ENCODE data around the gene RBM43. TPM values are rescaled to one million over a fixed set of nuclear protein-coding genes. Genes with fewer than 3 reads are reported as not detected.

Gene RBM43
- total and polyA plus RNA-seq, 9 of the 15 experiments (the other 6 are each of a cell fraction or from before 2014, with no cell fraction given) = 1.3 to 6.9 (median 3.8) TPM

- no peak for TF ChIP-seq JUND (IDR thresholded peaks at IDR 0.05; ENCODE audit: borderline replicate concordance, low read depth, low read length)
- TF ChIP-seq JUND (tag; IDR thresholded peaks at IDR 0.05; ENCODE audit: borderline replicate concordance, low read depth, low read length) = no peak
- TF ChIP-seq MAFF (IDR thresholded peaks at IDR 0.05; ENCODE audit: low read length) = no peak
- TF ChIP-seq GABPB1 (CRISPR knock-in tag; IDR thresholded peaks at IDR 0.05) = no peak
- TF ChIP-seq CLOCK (CRISPR knock-in tag; IDR thresholded peaks at IDR 0.05; ENCODE audit: borderline replicate concordance) = no peak
Measured at GRCh38 chr2:151258121-151258520, 3.5 kb downstream of the RBM43 start (continued).

GRCh38 chr2:151252646-151253045 lies 9.0 kb downstream of the RBM43 start:
- H3K27me3 ChIP-seq (ENCODE audit: control insufficient read depth in 2 of 2, insufficient read depth in 2 of 2, low read length in 2 of 2) = no peaks in the 10 kb centered on the region
- no peak for FAIRE-seq
- H3K79me2 ChIP-seq (ENCODE audit: control insufficient read depth, insufficient read depth, low read length) = no peaks in the 10 kb centered on the region
- ChIA-PET CTCF (ENCODE audit: low intra/inter-chr PET ratio) (no interaction called here), POLR2A (interaction anchor here (2.2 kb wide), 1 partner anchor 8 kb away, joined by 13 read pairs; the partner anchor contains the start of gene RBM43)
- no peak for DNase-seq (ENCODE audit: extremely low read depth in 1 of 4, low spot score in 3 of 4)
- no peaks in the 10 kb centered on the region for H3K36me3 ChIP-seq (ENCODE audit: control insufficient read depth, insufficient read depth, low read length)
- no peaks in the 10 kb centered on the region for H3K4me1 ChIP-seq (replicated peaks in 1 of 2; ENCODE audit: control insufficient read depth in 2 of 2, insufficient read depth in 2 of 2, low read length in 2 of 2)
- no peak for ATAC-seq
- BruUV-seq (replicated peaks) = no TSS peak
- in situ Hi-C loops (cut with MboI) (no loop called here), intact Hi-C loops (cut with micrococcal nuclease) (no loop called here)
- WGBS (ENCODE audit: insufficient coverage, low coverage, missing lambda C conversion rate) = 8% methylated on average over 1 of the region's 1 CpG
- no peak overlapping the region for H2AFZ ChIP-seq (ENCODE audit: low read depth, low read length)
- H3K4me3 ChIP-seq = no peak overlapping the region
- H3K4me2 ChIP-seq (ENCODE audit: insufficient read depth, low read length) = no peak overlapping the region
- no peak overlapping the region for H3K27ac ChIP-seq (ENCODE audit: extremely low read depth, low read depth, low read length)
- no peaks in the 10 kb centered on the region for H3K9me1 ChIP-seq (ENCODE audit: control insufficient read depth, insufficient read depth, low read length)
- no peak overlapping the region for H3K9ac ChIP-seq (ENCODE audit: insufficient read depth in 1 of 2, low read depth in 2 of 2, low read length in 2 of 2)
- no peaks in the 10 kb centered on the region for H4K20me1 ChIP-seq (replicated peaks; ENCODE audit: control insufficient read depth, insufficient read depth, low read length)
- no peak for TF ChIP-seq SIN3B (IDR thresholded peaks at IDR 0.05; ENCODE audit: low read depth)
- TF ChIP-seq ZNF644 (tag; IDR thresholded peaks at IDR 0.05; ENCODE audit: low read depth) = no peak
- no peak for TF ChIP-seq PURB (CRISPR knock-in tag; IDR thresholded peaks at IDR 0.05; ENCODE audit: low read depth)
- no peak for TF ChIP-seq SMAD3 (CRISPR knock-in tag; conservative IDR thresholded peaks at IDR 0.05)
- no peak for TF ChIP-seq DDX20 (tag; IDR thresholded peaks at IDR 0.05; ENCODE audit: low read depth)
- TF ChIP-seq CAMTA2 (CRISPR knock-in tag; conservative IDR thresholded peaks at IDR 0.05) = no peak
- 0 out of 2 replicates have a peak, but pooled peaks cover 1% of the 10 kb centered on the region for H3K9me3 ChIP-seq (replicated peaks; ENCODE audit: control insufficient read depth, insufficient read depth, low read depth, low read length)

Data from K562 (cell line).